Subcutaneous adipose tissue (tissue), 4 donors: ENCODE results near the gene DHX8. TPM values are rescaled to one million over a fixed set of nuclear protein-coding genes. Genes with fewer than 3 reads are reported as not detected.

Source experiments
- total RNA-seq, 4 donors: library from RNA; depleted of rRNA; stranded (reverse); fragments of >200 nt; gene quantifications; one replicate each; pipeline ENCODE4 v1.1.0, GENCODE V29; 2016
- TF ChIP-seq, protein P1 (sequence below): fragments of 450-650 bp; IDR thresholded peaks from one replicate; pipeline ENCODE4 v1.5.1; 2016; ENCODE audit warnings: low read depth, mild to moderate bottlenecking, control low read depth, antibody characterized with exemption, moderate library complexity

DHX8 gene
- total RNA-seq, 4 donors from 2014 or later: 27.5 to 31.7 (median 28.4) TPM

DNA sequence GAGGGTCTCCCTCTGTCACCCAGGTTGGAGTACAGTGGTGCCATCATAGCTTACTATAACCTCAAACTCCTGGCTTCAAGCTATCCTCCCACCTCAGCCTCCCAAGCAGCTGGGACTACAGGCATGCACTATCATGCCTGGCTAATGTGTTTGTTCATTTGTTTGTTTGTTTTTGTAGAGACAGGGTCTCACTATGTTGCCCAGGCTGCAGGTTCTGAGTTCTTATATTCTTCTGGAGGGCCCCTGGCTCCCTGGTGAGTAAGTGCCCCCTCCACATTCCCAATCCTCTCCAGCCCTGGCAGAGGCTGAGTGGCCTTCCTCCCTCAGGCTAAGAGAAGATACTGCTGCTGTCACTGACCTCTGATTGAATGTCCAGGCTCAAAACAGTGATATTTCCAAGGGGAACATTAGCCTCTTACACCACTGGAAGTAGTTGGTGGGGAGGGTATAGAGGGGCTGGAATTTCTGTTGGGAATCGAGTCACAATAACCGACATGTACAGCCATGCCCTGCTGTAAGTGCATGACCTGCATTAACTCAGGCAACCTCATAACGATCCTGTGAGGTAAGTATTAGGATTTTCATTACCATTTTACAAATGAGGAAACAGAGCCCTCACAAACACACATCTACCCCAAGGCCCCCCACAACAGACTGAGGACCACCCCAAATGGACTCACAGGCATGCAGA is 65.1 kb downstream of the DHX8 start:
- TF ChIP-seq, protein P1, sequence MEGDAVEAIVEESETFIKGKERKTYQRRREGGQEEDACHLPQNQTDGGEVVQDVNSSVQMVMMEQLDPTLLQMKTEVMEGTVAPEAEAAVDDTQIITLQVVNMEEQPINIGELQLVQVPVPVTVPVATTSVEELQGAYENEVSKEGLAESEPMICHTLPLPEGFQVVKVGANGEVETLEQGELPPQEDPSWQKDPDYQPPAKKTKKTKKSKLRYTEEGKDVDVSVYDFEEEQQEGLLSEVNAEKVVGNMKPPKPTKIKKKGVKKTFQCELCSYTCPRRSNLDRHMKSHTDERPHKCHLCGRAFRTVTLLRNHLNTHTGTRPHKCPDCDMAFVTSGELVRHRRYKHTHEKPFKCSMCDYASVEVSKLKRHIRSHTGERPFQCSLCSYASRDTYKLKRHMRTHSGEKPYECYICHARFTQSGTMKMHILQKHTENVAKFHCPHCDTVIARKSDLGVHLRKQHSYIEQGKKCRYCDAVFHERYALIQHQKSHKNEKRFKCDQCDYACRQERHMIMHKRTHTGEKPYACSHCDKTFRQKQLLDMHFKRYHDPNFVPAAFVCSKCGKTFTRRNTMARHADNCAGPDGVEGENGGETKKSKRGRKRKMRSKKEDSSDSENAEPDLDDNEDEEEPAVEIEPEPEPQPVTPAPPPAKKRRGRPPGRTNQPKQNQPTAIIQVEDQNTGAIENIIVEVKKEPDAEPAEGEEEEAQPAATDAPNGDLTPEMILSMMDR: no peak

DNA sequence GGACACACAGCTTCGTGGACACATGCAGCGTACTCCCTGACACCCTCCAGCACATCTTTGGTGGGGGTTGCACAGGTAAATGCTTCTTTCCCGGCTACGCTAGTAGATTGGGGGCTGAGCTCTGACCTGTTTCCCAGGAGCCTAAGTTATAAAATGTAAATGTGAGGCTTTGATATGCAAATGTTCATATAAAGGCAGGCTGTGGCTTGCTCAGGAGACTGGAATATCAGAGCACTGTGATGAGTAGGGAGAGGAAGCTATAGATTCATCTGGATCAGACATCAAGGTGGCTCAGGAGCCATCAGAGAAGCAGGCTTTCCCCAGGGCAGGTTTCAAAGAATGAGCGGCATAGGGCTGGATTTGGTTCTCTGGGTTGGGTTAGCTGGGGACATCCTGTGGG is 65.7 kb downstream of the DHX8 start:
- TF ChIP-seq, protein P1: no peak

DNA sequence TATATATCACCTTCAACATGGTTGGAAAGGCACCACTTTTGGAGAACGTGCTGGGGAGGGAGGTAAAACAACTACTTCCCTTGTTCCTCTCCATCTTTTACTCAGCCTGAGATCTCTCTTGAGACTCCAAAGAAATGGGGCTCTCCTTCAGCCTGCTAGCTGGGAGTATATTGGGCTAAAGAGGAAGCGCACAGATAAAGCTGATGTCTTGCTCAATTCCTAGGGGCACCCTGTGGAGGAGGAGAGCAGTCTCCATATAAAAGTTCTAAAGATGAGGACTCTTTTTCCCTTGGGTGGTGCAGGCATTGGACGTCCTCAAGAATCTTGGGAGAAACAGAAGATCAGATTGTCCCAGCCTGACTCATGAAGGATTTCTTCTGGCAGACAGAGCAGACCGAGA is 67.0 kb downstream of the DHX8 start:
- TF ChIP-seq, protein P1: no peak

DNA sequence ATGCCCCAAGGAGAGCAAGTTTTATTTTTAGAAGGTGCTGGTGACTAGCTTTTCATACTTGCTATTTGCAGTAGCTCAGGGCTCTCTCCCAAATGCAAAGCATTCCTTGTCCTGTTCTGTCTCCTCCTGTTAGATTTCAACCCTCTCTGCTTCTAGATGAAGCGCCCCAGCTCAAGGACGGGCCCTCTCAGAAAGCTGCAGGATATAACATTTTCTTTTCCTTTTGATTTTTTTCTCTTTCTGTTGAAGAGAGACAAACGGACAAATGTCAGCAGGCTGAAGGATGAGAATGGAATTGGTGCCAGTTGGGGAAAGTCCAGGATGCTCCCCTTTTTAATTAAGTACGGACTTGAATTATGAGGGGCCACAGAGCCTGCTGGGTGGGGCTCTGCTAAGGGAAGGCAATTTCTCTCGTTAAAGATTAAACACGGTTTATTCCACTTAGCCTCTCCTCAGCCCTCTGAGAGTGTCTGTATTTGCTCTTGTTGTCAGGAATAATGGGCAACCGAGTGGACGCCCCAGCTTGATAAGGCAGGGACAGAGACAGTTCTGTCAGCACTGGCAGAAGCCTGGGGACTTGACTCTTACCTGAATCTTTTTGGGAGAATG is 68.6 kb downstream of the DHX8 start:
- TF ChIP-seq, protein P1: no peak

DNA sequence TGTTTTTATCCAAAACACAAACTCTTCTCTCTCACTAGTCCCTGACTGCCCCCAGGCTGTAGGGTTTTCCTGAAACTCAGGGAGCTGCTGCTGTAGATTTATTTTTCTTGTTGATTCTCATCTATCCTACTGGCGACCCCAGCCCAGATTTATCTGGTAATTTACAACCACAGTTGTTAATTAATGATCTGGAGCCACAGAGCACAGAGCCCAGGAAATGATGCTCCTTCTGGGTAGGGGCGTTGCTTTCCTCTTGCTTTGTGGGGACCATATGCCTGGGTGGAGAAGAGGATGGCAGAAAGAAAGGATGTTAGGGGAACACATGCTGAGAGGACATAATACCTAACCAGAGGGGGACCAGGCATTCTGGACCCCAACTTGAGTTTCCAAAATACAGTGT is 69.8 kb downstream of the DHX8 start:
- TF ChIP-seq, protein P1: no peak

DNA sequence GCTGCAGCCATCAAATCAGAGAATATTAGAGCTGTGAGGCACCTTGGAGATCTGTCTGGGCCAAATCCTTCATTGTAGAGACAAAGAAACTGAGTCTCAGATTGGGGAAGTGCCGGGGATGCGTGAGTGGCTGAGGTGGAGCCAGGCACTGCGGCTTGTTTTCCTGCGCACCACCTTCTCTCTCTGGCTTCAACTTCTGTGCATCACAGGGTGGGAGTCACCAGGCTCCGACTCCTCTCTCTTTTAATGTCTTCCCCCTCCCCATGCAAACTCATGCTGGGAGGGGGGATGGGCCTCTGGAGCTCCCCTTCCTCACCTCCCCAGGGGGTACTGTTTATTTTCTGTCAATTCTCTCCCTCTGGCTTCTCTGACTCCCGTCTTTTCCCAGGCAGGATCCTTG is 71.1 kb downstream of the DHX8 start:
- TF ChIP-seq, protein P1: no peak

DNA sequence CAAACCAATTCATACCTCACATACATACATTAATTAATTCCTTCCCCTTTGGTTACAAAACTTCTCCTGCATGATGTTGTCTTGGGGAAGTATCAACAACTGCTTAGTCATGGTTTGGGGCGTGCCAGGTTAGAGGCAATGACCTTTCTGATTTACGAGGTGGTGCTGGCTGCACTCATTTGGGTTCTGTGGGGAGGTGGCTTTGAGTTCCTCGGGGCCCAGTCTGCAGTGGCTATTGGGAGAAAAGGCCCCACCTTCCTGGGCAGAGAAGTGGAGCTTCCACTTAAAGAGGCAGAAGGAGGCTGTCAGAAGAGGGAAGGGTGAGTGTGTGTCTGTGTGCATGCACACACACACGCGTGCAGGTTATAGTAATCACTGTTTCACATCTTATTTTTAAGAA is 72.5 kb downstream of the DHX8 start:
- TF ChIP-seq, protein P1: no peak
